Measurements from ENCODE around the gene TFAP2C.

- no peak for TF ChIP-seq CTCF (IDR thresholded peaks at IDR 0.05)
- no peak for TF ChIP-seq NR2C2 (CRISPR knock-in tag; IDR thresholded peaks at IDR 0.05)
- TF ChIP-seq NR1H2 (CRISPR knock-in tag; IDR thresholded peaks at IDR 0.05) = no peak
- no peak for TF ChIP-seq SMAD4 (CRISPR knock-in tag; IDR thresholded peaks at IDR 0.05)
- TF ChIP-seq ELF4 (CRISPR knock-in tag; IDR thresholded peaks at IDR 0.05; ENCODE audit: low read depth) = no peak
- no peak for TF ChIP-seq ZNF281 (CRISPR knock-in tag; IDR thresholded peaks at IDR 0.05)
- TF ChIP-seq MXD4 (CRISPR knock-in tag; IDR thresholded peaks at IDR 0.05; ENCODE audit: borderline replicate concordance) = no peak
- TF ChIP-seq ZBTB43 (CRISPR knock-in tag; IDR thresholded peaks at IDR 0.05) = no peak
- TF ChIP-seq JUN (CRISPR knock-in tag; IDR thresholded peaks at IDR 0.05) = no peak
- no peak for TF ChIP-seq MAX (CRISPR knock-in tag; IDR thresholded peaks at IDR 0.05)
- no peak for TF ChIP-seq ATF6 (CRISPR knock-in tag; IDR thresholded peaks at IDR 0.05)
- TF ChIP-seq FOXJ3 (CRISPR knock-in tag; IDR thresholded peaks at IDR 0.05; ENCODE audit: borderline replicate concordance) = no peak
Observed at GRCh38 chr20:56657879-56658278, 28.8 kb downstream of the TFAP2C start.
